HCT116 (cell line): Measurements from ENCODE around the gene SLC25A29. TPM values are rescaled to one million over a fixed set of nuclear protein-coding genes. Genes with fewer than 3 reads are reported as not detected.

Experiments used
- ATAC-seq: fragments of 200-7000 bp; cut with Tn5 transposase; 2 replicates; pipeline ENCODE4 v1.9.1; 2020; ENCODE audit warnings: mild to moderate bottlenecking, moderate library complexity
- BruUV-seq: library from RNA; stranded (reverse); fragments of 400-500 nt; replicated peaks from 2 replicates; lab custom pipeline; 2021; lab: Mats Ljungman, UMichigan
- CTCF ChIA-PET: fragments of 300-600 bp; sonication (Branson Sonifier 250); formaldehyde crosslinking; loops from one replicate; lab custom pipeline; 2021; ENCODE audit warnings: antibody characterized with exemption; lab: Charles Lee
- POLR2A ChIA-PET: fragments of 300-600, 350-600 bp; sonication (Branson Sonifier 250); formaldehyde crosslinking; loops from one replicate; lab custom pipeline; 2021; ENCODE audit warnings: antibody characterized with exemption; lab: Charles Lee
- RAD21 ChIA-PET, 2 experiments: fragments of 300-600 bp; sonication (Branson Sonifier 250); formaldehyde crosslinking; loops; one replicate each; lab custom pipeline; 2023; ENCODE audit warnings: low total read pairs in 2 of 2; ENCODE audit not compliant: uncharacterized antibody in 2 of 2, unreplicated experiment in 2 of 2, low non-redundant PET in 1 of 2; lab: Charles Lee
- DNase-seq: peaks from one replicate; pipeline ENCODE4 v3.0.0-alpha.2; 2010; ENCODE audit warnings: low read depth, low spot score
- H2AFZ ChIP-seq: fragments of 200-600 bp; shearing (Covaris generic), sonication (generic); 2 replicates; pipeline ENCODE4 v1.6.1; 2017; ENCODE audit warnings: low read depth, mixed run types, mixed read lengths, antibody characterized with exemption, low read length; ENCODE audit not compliant: poor library complexity, severe bottlenecking
- H3K27ac ChIP-seq: 2 replicates; pipeline ENCODE4 v1.5.1; 2012; ENCODE audit warnings: low read depth, low read length
- H3K27me3 ChIP-seq: fragments of 200-600 bp; sonication (generic); 2 replicates; pipeline ENCODE4 v1.6.1; 2016; ENCODE audit warnings: mixed run types, low read length, mixed read lengths; ENCODE audit not compliant: insufficient read depth
- H3K36me3 ChIP-seq, 2 experiments: fragments of 200-500 bp in 1 of 2; fragments of 200-600 bp in 1 of 2; sonication (Bioruptor generic) in 1 of 2; sonication (generic) in 1 of 2; 2 replicates each; pipeline versions ENCODE4 v1.5.1 to v1.6.1; 2014 to 2016; ENCODE audit warnings: low read length in 2 of 2, inconsistent platforms in 1 of 2, mixed read lengths in 1 of 2, mixed run types in 1 of 2; ENCODE audit not compliant: insufficient read depth in 2 of 2, control insufficient read depth in 1 of 2
- H3K4me1 ChIP-seq, 2 experiments: fragments of 200-600 bp in 1 of 2; sonication (generic) in 1 of 2; 2 replicates each; pipeline versions ENCODE4 v1.5.1 to v1.6.1; 2012 to 2017; ENCODE audit warnings: low read length in 2 of 2, inconsistent platforms in 1 of 2, mild to moderate bottlenecking in 1 of 2, mixed read lengths in 1 of 2, mixed run types in 1 of 2, moderate library complexity in 1 of 2; ENCODE audit not compliant: insufficient read depth in 2 of 2, control insufficient read depth in 1 of 2
- H3K4me2 ChIP-seq: fragments of 200-600 bp; sonication (generic); 2 replicates; pipeline ENCODE4 v1.6.1; 2017; ENCODE audit warnings: mixed run types, low read length, mixed read lengths
- H3K4me3 ChIP-seq, 2 experiments: fragments of 200-600 bp in 1 of 2; sonication (generic) in 1 of 2; replicated peaks in 1 of 2; 2 replicates each; pipeline ENCODE4 v1.5.1; 2011 to 2016; ENCODE audit warnings: low read length in 2 of 2, control low read depth in 1 of 2, low read depth in 1 of 2, mild to moderate bottlenecking in 1 of 2, mixed read lengths in 1 of 2, mixed run types in 1 of 2
- H3K79me2 ChIP-seq: fragments of 200-600 bp; sonication (generic); 2 replicates; pipeline ENCODE4 v1.6.1; 2017; ENCODE audit warnings: mild to moderate bottlenecking, mixed run types, low read length, moderate library complexity, mixed read lengths; ENCODE audit not compliant: insufficient read depth
- H3K9ac ChIP-seq: fragments of 200-600 bp; sonication (generic); 2 replicates; pipeline ENCODE4 v1.6.1; 2016; ENCODE audit warnings: low read length, mixed read lengths
- H3K9me2 ChIP-seq: fragments of 200-600 bp; sonication (generic), shearing (Covaris generic); 2 replicates; pipeline ENCODE4 v1.6.1; 2017; ENCODE audit warnings: mixed run types, mild to moderate bottlenecking, moderate library complexity; ENCODE audit not compliant: insufficient read depth
- H3K9me3 ChIP-seq, 2 experiments: fragments of 200-500 bp in 1 of 2; fragments of 200-600 bp in 1 of 2; sonication (Bioruptor generic) in 1 of 2; sonication (generic) in 1 of 2; 2 replicates each; pipeline ENCODE4 v1.6.1; 2014 to 2017; ENCODE audit warnings: low read length in 2 of 2, mixed read lengths in 2 of 2, inconsistent platforms in 1 of 2, low read depth in 1 of 2, mild to moderate bottlenecking in 1 of 2, mixed run types in 1 of 2, moderate library complexity in 1 of 2; ENCODE audit not compliant: control insufficient read depth in 1 of 2, insufficient read depth in 1 of 2
- H4K20me1 ChIP-seq: fragments of 200-600 bp; sonication (generic), shearing (Covaris generic); 2 replicates; pipeline ENCODE4 v1.6.1; 2017; ENCODE audit warnings: mixed run types, mild to moderate bottlenecking, moderate library complexity; ENCODE audit not compliant: insufficient read depth
- ATF3 ChIP-seq: IDR thresholded peaks from 2 replicates; pipeline ENCODE4 v1.6.1; 2012
- CBX3 ChIP-seq: IDR thresholded peaks from 2 replicates; pipeline ENCODE4 v1.6.1; 2012; ENCODE audit warnings: low read depth
- CEBPB ChIP-seq: IDR thresholded peaks from 2 replicates; pipeline ENCODE4 v1.6.1; 2012; ENCODE audit warnings: low read depth
- CTCF ChIP-seq, 3 experiments: fragments of 200-600 bp in 1 of 3; sonication (generic) in 1 of 3; IDR thresholded peaks in 2 of 3; conservative IDR thresholded peaks in 1 of 3; 2 replicates each; pipeline ENCODE4 v1.5.1; 2012 to 2017; ENCODE audit warnings: low read depth in 2 of 3, low read length in 2 of 3, antibody characterized with exemption in 1 of 3, borderline replicate concordance in 1 of 3, control low read depth in 1 of 3, mild to moderate bottlenecking in 1 of 3, mixed read lengths in 1 of 3, mixed run types in 1 of 3, moderate library complexity in 1 of 3; ENCODE audit not compliant: insufficient read depth in 1 of 3
- EGR1 ChIP-seq: IDR thresholded peaks from 2 replicates; pipeline ENCODE4 v1.6.1; 2012; ENCODE audit warnings: low read depth
- ELF1 ChIP-seq: IDR thresholded peaks from 2 replicates; pipeline ENCODE4 v1.6.1; 2012; ENCODE audit warnings: low read depth, borderline replicate concordance
- EZH2 ChIP-seq: fragments of 200-600 bp; sonication (generic); IDR thresholded peaks from 2 replicates; pipeline ENCODE4 v1.6.1; 2017; ENCODE audit warnings: antibody characterized with exemption, mixed run types
- MAX ChIP-seq: IDR thresholded peaks from 2 replicates; pipeline ENCODE4 v1.6.1; 2012
- POLR2AphosphoS5 ChIP-seq: IDR thresholded peaks from 2 replicates; pipeline ENCODE4 v1.6.1; 2011; ENCODE audit warnings: mild to moderate bottlenecking, low read depth, low read length, moderate library complexity
- REST ChIP-seq: IDR thresholded peaks from 2 replicates; pipeline ENCODE4 v1.6.1; 2012; ENCODE audit warnings: low read depth
- SIN3A ChIP-seq: IDR thresholded peaks from 2 replicates; pipeline ENCODE4 v1.6.1; 2012; ENCODE audit warnings: low read depth
- SP1 ChIP-seq: IDR thresholded peaks from 2 replicates; pipeline ENCODE4 v1.6.1; 2012; ENCODE audit warnings: low read depth
- SRF ChIP-seq: IDR thresholded peaks from 2 replicates; pipeline ENCODE4 v1.6.1; 2012; ENCODE audit warnings: low read depth
- TCF7L2 ChIP-seq: IDR thresholded peaks from 2 replicates; pipeline ENCODE4 v1.7.0; 2011; ENCODE audit warnings: borderline replicate concordance, inconsistent platforms; ENCODE audit not compliant: insufficient read depth, insufficient read length; ENCODE audit errors: extremely low read depth
- YY1 ChIP-seq: IDR thresholded peaks from 2 replicates; pipeline ENCODE4 v1.6.1; 2011; ENCODE audit warnings: low read length, low read depth, moderate library complexity, mild to moderate bottlenecking; ENCODE audit not compliant: insufficient replicate concordance; ENCODE audit errors: extremely low read depth
- ZNF274 ChIP-seq: fragments of 200-500 bp; sonication (Bioruptor generic); IDR thresholded peaks from 2 replicates; pipeline ENCODE4 v1.6.1; 2014; ENCODE audit warnings: mild to moderate bottlenecking, low read depth, low read length, inconsistent platforms
- intact Hi-C: fragments of 100-400 bp; cut with micrococcal nuclease; formaldehyde crosslinking; loops from 2 replicates; pipeline ENCODE4 v1.10.0; 2022
- total RNA-seq: library from RNA; stranded (reverse); gene quantifications from one replicate; pipeline ENCODE4 v1.2.1, GENCODE V29; 2021; ENCODE audit not compliant: unreplicated experiment
- TF ChIP-seq, protein P1 (sequence below): IDR thresholded peaks from 2 replicates; pipeline ENCODE4 v1.6.1; 2011; ENCODE audit warnings: mild to moderate bottlenecking, low read length, moderate library complexity; ENCODE audit not compliant: insufficient replicate concordance; ENCODE audit errors: extremely low read depth

The SLC25A29 gene
- total RNA-seq, 1 experiment from 2014 or later = 38.7 TPM

DNA sequence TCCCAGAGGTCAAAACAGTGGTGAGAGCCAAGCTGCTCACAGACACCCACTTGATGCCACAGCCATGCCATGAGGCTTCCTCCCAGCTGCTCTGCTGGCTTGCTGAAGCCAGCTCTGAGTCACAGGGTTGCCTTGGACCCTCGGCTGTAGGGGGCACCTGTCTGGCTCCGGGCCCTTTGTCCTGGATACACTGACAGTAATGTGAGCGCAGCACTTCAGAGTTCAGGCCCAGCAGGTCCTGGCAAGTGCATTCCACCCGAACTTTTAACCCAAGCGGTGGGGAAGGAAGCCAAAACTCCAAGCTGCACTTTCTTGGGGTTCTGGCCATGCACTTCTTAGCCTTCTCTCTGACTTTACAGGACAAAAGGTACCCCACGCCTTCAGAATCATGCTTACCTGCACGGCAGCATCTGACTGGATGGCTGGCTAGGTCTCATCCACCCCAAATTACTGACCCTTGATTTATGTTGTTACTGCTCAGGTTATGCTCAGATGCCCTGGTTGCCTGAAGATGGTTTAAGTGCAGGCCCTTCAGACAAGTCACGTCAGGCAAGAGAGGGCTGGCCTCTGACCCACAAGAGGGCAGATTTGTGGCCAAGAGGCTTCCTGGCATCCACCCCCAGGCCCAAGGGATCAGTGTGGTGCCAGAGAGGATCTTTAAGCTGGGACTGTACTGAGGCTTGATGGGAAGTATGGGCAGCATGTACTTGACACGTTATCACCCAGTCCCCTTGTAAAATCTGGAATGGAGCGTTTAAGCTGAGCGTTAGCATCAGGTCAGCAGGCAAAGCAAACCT is 24.8 kb downstream of the SLC25A29 start:
- H3K36me3 ChIP-seq = peaks cover 3 to 9% of the 10 kb centered on the region in 2 experiments; a peak in 3 of 4 replicates
- ATAC-seq (no peak), DNase-seq (no peak)
- no peak overlapping the region for H3K4me2 ChIP-seq
- H3K4me3 ChIP-seq = no peak overlapping the region
- H3K4me1 ChIP-seq = peaks cover 5 to 26% of the 10 kb centered on the region in 2 experiments; a peak in 2 of 4 replicates
- ChIA-PET POLR2A (no interaction called here), RAD21 (no interaction called here), CTCF (interaction anchor here (1.3 kb wide), 1 partner anchor 12 kb away, joined by 6 read pairs; no protein-coding TSS in a partner anchor)
- H3K9me3 ChIP-seq = no peaks in the 10 kb centered on the region
- no peak overlapping the region for H2AFZ ChIP-seq
- H3K27ac ChIP-seq = no peak overlapping the region
- H3K79me2 ChIP-seq = peaks cover 61% of the 10 kb centered on the region
- no TSS peak for BruUV-seq
- H3K27me3 ChIP-seq = no peaks in the 10 kb centered on the region
- intact Hi-C loops = no loop called here
- TF ChIP-seq, protein P1, sequence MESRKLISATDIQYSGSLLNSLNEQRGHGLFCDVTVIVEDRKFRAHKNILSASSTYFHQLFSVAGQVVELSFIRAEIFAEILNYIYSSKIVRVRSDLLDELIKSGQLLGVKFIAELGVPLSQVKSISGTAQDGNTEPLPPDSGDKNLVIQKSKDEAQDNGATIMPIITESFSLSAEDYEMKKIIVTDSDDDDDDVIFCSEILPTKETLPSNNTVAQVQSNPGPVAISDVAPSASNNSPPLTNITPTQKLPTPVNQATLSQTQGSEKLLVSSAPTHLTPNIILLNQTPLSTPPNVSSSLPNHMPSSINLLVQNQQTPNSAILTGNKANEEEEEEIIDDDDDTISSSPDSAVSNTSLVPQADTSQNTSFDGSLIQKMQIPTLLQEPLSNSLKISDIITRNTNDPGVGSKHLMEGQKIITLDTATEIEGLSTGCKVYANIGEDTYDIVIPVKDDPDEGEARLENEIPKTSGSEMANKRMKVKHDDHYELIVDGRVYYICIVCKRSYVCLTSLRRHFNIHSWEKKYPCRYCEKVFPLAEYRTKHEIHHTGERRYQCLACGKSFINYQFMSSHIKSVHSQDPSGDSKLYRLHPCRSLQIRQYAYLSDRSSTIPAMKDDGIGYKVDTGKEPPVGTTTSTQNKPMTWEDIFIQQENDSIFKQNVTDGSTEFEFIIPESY = no peak
- TF ChIP-seq POLR2AphosphoS5 = no peak
- no peak for TF ChIP-seq EGR1
- TF ChIP-seq ATF3 = no peak
- no peak for TF ChIP-seq YY1
- TF ChIP-seq TCF7L2 = no peak
- TF ChIP-seq EZH2 = no peak
- no peak for TF ChIP-seq ELF1
- no peak for TF ChIP-seq ZNF274
- TF ChIP-seq CBX3 = no peak
- TF ChIP-seq SRF = no peak
- no peak for TF ChIP-seq CEBPB
- TF ChIP-seq SIN3A = no peak
- no peak for TF ChIP-seq CTCF (IDR thresholded peaks at IDR 0.05 in 2 of 3, conservative IDR thresholded peaks at IDR 0.05 in 1 of 3; ENCODE audit: borderline replicate concordance in 1 of 3, insufficient read depth in 1 of 3, low read depth in 2 of 3, low read length in 2 of 3)
- TF ChIP-seq SP1 = no peak
- no peak for TF ChIP-seq REST
- TF ChIP-seq MAX = no peak
- H3K9me2 ChIP-seq = no peaks in the 10 kb centered on the region
- H3K9ac ChIP-seq = no peak overlapping the region
- peaks cover 20% of the 10 kb centered on the region for H4K20me1 ChIP-seq
